Heart right ventricle (tissue), 16 donors: ENCODE results near the gene UBE2I. TPM values are rescaled to one million over a fixed set of nuclear protein-coding genes. Genes with fewer than 3 reads are reported as not detected.
A peak's percentile ranks its signal among the peaks of the same experiment; 100 is the strongest.

Experiments used
- ATAC-seq, 8 donors: fragments of 200-7000 bp; cut with Tn5 transposase; one replicate each; pipeline ENCODE4 v1.9.1; 2020; ENCODE audit warnings: mild to moderate bottlenecking in 8 of 8, moderate library complexity in 8 of 8, moderate number of reproducible peaks in 1 of 8
- DNase-seq, 2 donors: peaks; one replicate each; pipeline ENCODE4 v3.0.0-alpha.2; 2020
- H3K27ac ChIP-seq, 10 donors: fragments of 200-600 bp; sonication (generic) in 2 of 10; one replicate each; pipeline versions ENCODE4 v1.5.0 to v1.8.0; 2020 to 2022; ENCODE audit warnings: mild to moderate bottlenecking in 3 of 10
- H3K27me3 ChIP-seq, 7 donors: fragments of 200-600 bp; one replicate each; pipeline ENCODE4 v1.8.0; 2021 to 2022; ENCODE audit warnings: mild to moderate bottlenecking in 2 of 7
- H3K36me3 ChIP-seq, 9 donors: fragments of 200-600 bp; sonication (generic) in 1 of 9; one replicate each; pipeline versions ENCODE4 v1.5.0 to v1.8.0; 2020 to 2022; ENCODE audit warnings: mild to moderate bottlenecking in 2 of 9
- H3K4me1 ChIP-seq, 9 donors: fragments of 200-600 bp; sonication (generic) in 1 of 9; one replicate each; pipeline versions ENCODE4 v1.5.0 to v1.8.0; 2020 to 2022; ENCODE audit warnings: mild to moderate bottlenecking in 4 of 9
- H3K4me3 ChIP-seq, 10 donors: fragments of 200-600 bp; sonication (generic) in 2 of 10; one replicate each; pipeline versions ENCODE4 v1.5.0 to v1.8.0; 2020 to 2022; ENCODE audit warnings: mild to moderate bottlenecking in 7 of 10, moderate library complexity in 2 of 10
- H3K9me3 ChIP-seq, 11 donors: fragments of 200-600 bp in 10 of 11; sonication (generic) in 2 of 11; one replicate each; pipeline versions ENCODE4 v1.5.0 to v1.8.0; 2013 to 2022; ENCODE audit warnings: mild to moderate bottlenecking in 2 of 11, control low read depth in 1 of 11, moderate library complexity in 1 of 11
- WGBS, 2 donors: extraction: QIAGEN DNeasy Blood & Tissue Kit; methylation state at CpG; one replicate each; pipeline ENCODE4 v1.1.7; 2013; ENCODE audit warnings: inconsistent platforms in 1 of 2; 5-methylcytosine and 5-hydroxymethylcytosine counted together
- intact Hi-C, 10 donors: fragments of 100-400 bp; cut with DNase I; formaldehyde crosslinking; loops; one replicate each; pipeline versions ENCODE4 v1.11.1 to v1.14.2; 2022
- polyA plus RNA-seq, 2 donors: library from polyadenylated mRNA; stranded (reverse); fragments of 200-250 nt; gene quantifications; one replicate each; pipeline ENCODE4 v1.2.3, GENCODE V29; 2013
- total RNA-seq, 10 donors: library from RNA; stranded (reverse); fragmentation: NEBNext Ultra II Directional in 3 of 10; extraction: Animal tissue kit (Norgen Biotek cat#: 25700) in 3 of 10; gene quantifications; one replicate each; pipeline versions ENCODE4 v1.2.1 to v1.2.4, GENCODE V29; 2021 to 2023
- TF ChIP-seq, protein P1 (sequence below), 9 donors: fragments of 200-600 bp; sonication (generic) in 2 of 9; IDR thresholded peaks; one replicate each; pipeline versions ENCODE4 v1.5.0 to v1.8.0; 2021 to 2022; ENCODE audit warnings: antibody characterized with exemption in 9 of 9, mild to moderate bottlenecking in 5 of 9, moderate library complexity in 1 of 9
- donor health status: Arrhythmogenic right ventricular cardiomyopathy.
- donor health status: ischemic (EF 13 %, LVEDD 7.1; RV severe dilation, severe dysfunction).
- donor health status: healthy with polysubstance abuse.
- donor health status: DM: no; HTN: yes; CAD: no.
- donor health status: DM: no; HTN: no; CAD: no.
- donor health status: ischemic (EF 25% LVEDD 6.9; RV normal size, moderate dysfunction).
- donor health status: ischemic (EF 25% LVEDD 5.7; RV mildly dilated, moderate dysfunction).
- donor health status: healthy.
- donor health status: DM: yes; HTN: yes; CAD: no.
- donor health status: Ischemic cardiomyopathy.
- donor health status: ischemic (EF 35%, LVEDD 5.7; RV mildly dilated, moderate dysfunction).
- donor health status: nonischemic (EF 11% LVEDD 7.7; RV severe dilation, severe dysfunction).
- donor health status: DM: yes; HTN: yes; CAD: no.
- donor health status: PGD.
- donor health status: ischemic (EF 29% LVEDD 5.4; RV normal size, mild dysfunction).
- donor health status: nonischemic (EF 23%, LVEDD 6.1; RV moderate dilation, normal function).

The UBE2I gene
- total and polyA plus RNA-seq, 12 donors: 63.1 to 99.8 (median 83.6) TPM

GRCh38 chr16:1320658-1321240, 11.3 kb downstream of the UBE2I start:
- no peak for DNase-seq
- Histone ChIP-seq H3K36me3 (peaks cover 5 to 100% (median 74%) of the 10 kb centered on the region in 9 donors), H3K27me3 (no peaks in the 10 kb centered on the region), H3K4me1 (peaks cover 0 to 5% (median 0%) of the 10 kb centered on the region in 9 donors), H3K27ac (no peak overlapping the region), H3K4me3 (no peak overlapping the region), H3K9me3 (no peaks in the 10 kb centered on the region)
- intact Hi-C loops: no loop called here
- TF ChIP-seq, protein P1, sequence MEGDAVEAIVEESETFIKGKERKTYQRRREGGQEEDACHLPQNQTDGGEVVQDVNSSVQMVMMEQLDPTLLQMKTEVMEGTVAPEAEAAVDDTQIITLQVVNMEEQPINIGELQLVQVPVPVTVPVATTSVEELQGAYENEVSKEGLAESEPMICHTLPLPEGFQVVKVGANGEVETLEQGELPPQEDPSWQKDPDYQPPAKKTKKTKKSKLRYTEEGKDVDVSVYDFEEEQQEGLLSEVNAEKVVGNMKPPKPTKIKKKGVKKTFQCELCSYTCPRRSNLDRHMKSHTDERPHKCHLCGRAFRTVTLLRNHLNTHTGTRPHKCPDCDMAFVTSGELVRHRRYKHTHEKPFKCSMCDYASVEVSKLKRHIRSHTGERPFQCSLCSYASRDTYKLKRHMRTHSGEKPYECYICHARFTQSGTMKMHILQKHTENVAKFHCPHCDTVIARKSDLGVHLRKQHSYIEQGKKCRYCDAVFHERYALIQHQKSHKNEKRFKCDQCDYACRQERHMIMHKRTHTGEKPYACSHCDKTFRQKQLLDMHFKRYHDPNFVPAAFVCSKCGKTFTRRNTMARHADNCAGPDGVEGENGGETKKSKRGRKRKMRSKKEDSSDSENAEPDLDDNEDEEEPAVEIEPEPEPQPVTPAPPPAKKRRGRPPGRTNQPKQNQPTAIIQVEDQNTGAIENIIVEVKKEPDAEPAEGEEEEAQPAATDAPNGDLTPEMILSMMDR (IDR thresholded peaks at IDR 0.05): no peak
- WGBS, 2 donors: 85 to 91% methylated on average over 21 to 22 of the region's 22 CpGs
- ATAC-seq: peak in 1 of 8 donors; percentile 41

DNA sequence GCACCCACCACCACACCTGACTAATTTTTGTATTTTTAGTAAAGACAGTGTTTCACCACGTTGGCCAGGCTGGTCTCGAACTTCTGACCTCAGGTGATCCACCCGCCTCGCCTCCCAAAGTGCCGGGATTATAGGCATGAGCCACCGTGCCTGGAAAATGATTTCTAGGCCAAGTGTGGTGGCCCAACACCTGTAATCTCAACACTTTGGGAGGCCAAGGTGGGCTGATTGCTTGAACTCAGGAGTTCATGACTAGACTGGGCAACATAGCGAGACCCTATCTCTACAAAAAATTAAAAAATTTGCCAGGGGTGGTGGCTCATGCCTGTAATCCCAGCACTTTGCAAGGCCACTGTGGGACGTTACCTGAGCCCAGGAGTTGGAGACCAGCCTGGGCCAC, 13.0 kb downstream of the UBE2I start:
- intact Hi-C loops: no loop called here
- peaks cover 0 to 16% (median 0%) of the 10 kb centered on the region in 9 donors for H3K4me1 ChIP-seq
- no peak overlapping the region for H3K27ac ChIP-seq
- no peak overlapping the region for H3K4me3 ChIP-seq
- ATAC-seq (no peak), DNase-seq (no peak)
- H3K9me3 ChIP-seq: no peaks in the 10 kb centered on the region
- WGBS, 2 donors: 97 to 98% methylated on average over 8 of the region's 8 CpGs
- TF ChIP-seq, protein P1 (IDR thresholded peaks at IDR 0.05): no peak
- no peaks in the 10 kb centered on the region for H3K27me3 ChIP-seq
- peaks cover 5 to 95% (median 58%) of the 10 kb centered on the region in 9 donors for H3K36me3 ChIP-seq

GRCh38 chr16:1323296-1324239, 14.1 kb downstream of the UBE2I start:
- Histone ChIP-seq H3K4me1 (peaks cover 0 to 16% (median 0%) of the 10 kb centered on the region in 9 donors), H3K4me3 (no peak overlapping the region), H3K36me3 (peaks cover 5 to 84% (median 47%) of the 10 kb centered on the region in 9 donors), H3K9me3 (no peaks in the 10 kb centered on the region), H3K27ac (no peak overlapping the region), H3K27me3 (no peaks in the 10 kb centered on the region)
- 75 to 78% methylated on average over 35 of the region's 35 CpGs for WGBS, 2 donors
- no peak for DNase-seq
- ATAC-seq: no peak
- intact Hi-C loops: no loop called here
- TF ChIP-seq, protein P1 (IDR thresholded peaks at IDR 0.05): no peak

DNA sequence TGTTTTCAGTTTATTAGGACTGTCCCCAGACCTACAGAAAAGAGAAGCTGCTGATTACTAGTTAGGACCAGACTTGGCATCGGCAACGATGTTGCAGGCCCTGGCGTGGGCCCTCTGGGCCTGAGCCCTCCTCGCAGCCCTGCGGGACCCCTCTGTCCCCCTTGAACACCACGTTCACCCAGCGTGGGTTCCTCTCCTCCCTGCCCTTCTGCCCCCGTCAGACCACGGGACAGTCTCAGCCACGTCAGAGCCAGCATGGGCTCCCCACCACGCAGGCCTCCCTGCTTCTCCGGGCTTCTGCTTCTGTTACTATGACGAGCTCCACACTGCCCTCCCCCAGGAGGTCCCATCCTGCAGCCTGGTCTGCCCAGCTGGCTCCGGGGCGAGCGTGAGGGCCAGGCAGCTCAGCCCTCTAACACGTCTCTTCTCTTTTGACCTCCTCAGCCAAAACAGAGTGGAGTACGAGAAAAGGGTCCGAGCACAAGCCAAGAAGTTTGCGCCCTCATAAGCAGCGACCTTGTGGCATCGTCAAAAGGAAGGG, 14.9 kb downstream of the UBE2I start:
- ATAC-seq (no peak), DNase-seq (no peak)
- H3K4me1 ChIP-seq: peaks cover 0 to 16% (median 0%) of the 10 kb centered on the region in 9 donors
- TF ChIP-seq, protein P1 (IDR thresholded peaks at IDR 0.05): no peak
- no peaks in the 10 kb centered on the region for H3K27me3 ChIP-seq
- H3K36me3 ChIP-seq: peaks cover 5 to 76% (median 39%) of the 10 kb centered on the region in 9 donors
- no peaks in the 10 kb centered on the region for H3K9me3 ChIP-seq
- WGBS, 2 donors: 83 to 84% methylated on average over 22 of the region's 22 CpGs
- intact Hi-C loops: no loop called here
- no peak overlapping the region for H3K4me3 ChIP-seq
- H3K27ac ChIP-seq: no peak overlapping the region
